Neural progenitor cell (in vitro differentiated cells): ENCODE measurements around the gene CFAP58.

Experiments used
- CTCF ChIP-seq: fragments of 200-600 bp; sonication (generic); IDR thresholded peaks from 2 replicates; pipeline ENCODE4 v1.5.1; 2017; ENCODE audit warnings: antibody characterized with exemption, mild to moderate bottlenecking
- EZH2phosphoT487 ChIP-seq: fragments of 200-600 bp; sonication (generic); IDR thresholded peaks from 2 replicates; pipeline ENCODE4 v1.6.1; 2017; ENCODE audit warnings: antibody characterized with exemption

GRCh38 chr10:104430360-104430759, 76.7 kb downstream of the CFAP58 start:
- no peak for TF ChIP-seq CTCF
- TF ChIP-seq EZH2phosphoT487, result no peak
